Neutrophil (primary cell): ENCODE data around the gene AP3B1.

ENCODE experiments used
- H3K27ac ChIP-seq: fragments of 200-600 bp; sonication (generic); 2 replicates; pipeline ENCODE4 v1.5.1; 2016; ENCODE audit warnings: mild to moderate bottlenecking, moderate library complexity
- H3K27me3 ChIP-seq: fragments of 200-600 bp; sonication (generic); 2 replicates; pipeline ENCODE4 v1.6.0; 2016; ENCODE audit warnings: mild to moderate bottlenecking
- H3K36me3 ChIP-seq: fragments of 200-600 bp; sonication (generic); 2 replicates; pipeline ENCODE4 v1.5.1; 2017
- H3K4me1 ChIP-seq, 2 experiments: fragments of 200-600 bp in 1 of 2; sonication (generic) in 1 of 2; 1 replicate in 1 of 2; 2 replicates in 1 of 2; pipeline versions ENCODE4 v1.5.1 to v1.6.1; 2013 to 2016; ENCODE audit warnings: low read depth in 1 of 2, low read length in 1 of 2, mild to moderate bottlenecking in 1 of 2, moderate library complexity in 1 of 2; ENCODE audit not compliant: control insufficient read depth in 1 of 2, insufficient read depth in 1 of 2
- H3K4me3 ChIP-seq, 2 experiments: fragments of 200-600 bp in 1 of 2; sonication (generic) in 1 of 2; 1 replicate in 1 of 2; 2 replicates in 1 of 2; pipeline ENCODE4 v1.5.1; 2013 to 2016; ENCODE audit warnings: low read depth in 1 of 2, low read length in 1 of 2, mild to moderate bottlenecking in 1 of 2, moderate library complexity in 1 of 2
- H3K9me3 ChIP-seq: fragments of 200-600 bp; sonication (generic); 2 replicates; pipeline ENCODE4 v1.5.1; 2016
- TF ChIP-seq, protein P1 (sequence below): fragments of 200-600 bp; sonication (generic); IDR thresholded peaks from 2 replicates; pipeline ENCODE4 v1.5.1; 2016; ENCODE audit warnings: antibody characterized with exemption

The AP3B1 gene

DNA sequence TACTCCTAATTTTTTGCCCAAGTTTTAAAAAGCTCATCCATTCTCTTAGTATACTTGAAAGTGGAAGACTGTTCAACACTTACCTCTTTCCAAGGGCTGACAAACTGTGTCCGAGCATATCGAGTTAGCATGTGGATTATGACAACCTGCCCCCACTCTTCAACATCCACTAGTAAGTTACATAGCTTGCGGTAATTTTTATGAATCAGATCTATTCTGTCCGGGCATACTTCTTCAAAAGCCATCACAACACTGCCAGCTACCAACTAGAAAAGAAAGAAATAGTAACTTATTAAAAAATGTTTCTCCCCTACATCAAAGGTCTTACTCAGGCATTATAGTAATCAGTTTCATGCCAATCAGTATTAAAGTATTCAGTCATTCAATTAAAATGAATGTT lies 78.5 kb downstream of the AP3B1 start:
- Histone ChIP-seq H3K27ac (no peak overlapping the region), H3K36me3 (peaks cover 25% of the 10 kb centered on the region), H3K4me1 (no peaks in the 10 kb centered on the region), H3K27me3 (no peaks in the 10 kb centered on the region), H3K4me3 (no peak overlapping the region), H3K9me3 (no peaks in the 10 kb centered on the region)
- TF ChIP-seq, protein P1, sequence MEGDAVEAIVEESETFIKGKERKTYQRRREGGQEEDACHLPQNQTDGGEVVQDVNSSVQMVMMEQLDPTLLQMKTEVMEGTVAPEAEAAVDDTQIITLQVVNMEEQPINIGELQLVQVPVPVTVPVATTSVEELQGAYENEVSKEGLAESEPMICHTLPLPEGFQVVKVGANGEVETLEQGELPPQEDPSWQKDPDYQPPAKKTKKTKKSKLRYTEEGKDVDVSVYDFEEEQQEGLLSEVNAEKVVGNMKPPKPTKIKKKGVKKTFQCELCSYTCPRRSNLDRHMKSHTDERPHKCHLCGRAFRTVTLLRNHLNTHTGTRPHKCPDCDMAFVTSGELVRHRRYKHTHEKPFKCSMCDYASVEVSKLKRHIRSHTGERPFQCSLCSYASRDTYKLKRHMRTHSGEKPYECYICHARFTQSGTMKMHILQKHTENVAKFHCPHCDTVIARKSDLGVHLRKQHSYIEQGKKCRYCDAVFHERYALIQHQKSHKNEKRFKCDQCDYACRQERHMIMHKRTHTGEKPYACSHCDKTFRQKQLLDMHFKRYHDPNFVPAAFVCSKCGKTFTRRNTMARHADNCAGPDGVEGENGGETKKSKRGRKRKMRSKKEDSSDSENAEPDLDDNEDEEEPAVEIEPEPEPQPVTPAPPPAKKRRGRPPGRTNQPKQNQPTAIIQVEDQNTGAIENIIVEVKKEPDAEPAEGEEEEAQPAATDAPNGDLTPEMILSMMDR = no peak

- no peak overlapping the region for H3K27ac ChIP-seq
- peaks cover 25% of the 10 kb centered on the region for H3K36me3 ChIP-seq
- TF ChIP-seq, protein P1 = no peak
- H3K9me3 ChIP-seq = no peaks in the 10 kb centered on the region
- H3K4me1 ChIP-seq = no peaks in the 10 kb centered on the region
- no peaks in the 10 kb centered on the region for H3K27me3 ChIP-seq
- H3K4me3 ChIP-seq = no peak overlapping the region
Measured at GRCh38 chr5:78215565-78215964, 78.9 kb downstream of the AP3B1 start.

- no peak overlapping the region for H3K4me3 ChIP-seq
Measured at GRCh38 chr5:78213799-78214198, 80.7 kb downstream of the AP3B1 start.

GRCh38 chr5:78211052-78211451 lies 83.4 kb downstream of the AP3B1 start:
- Histone ChIP-seq H3K4me3 (no peak overlapping the region), H3K27me3 (no peaks in the 10 kb centered on the region), H3K9me3 (no peaks in the 10 kb centered on the region), H3K36me3 (peaks cover 33% of the 10 kb centered on the region), H3K27ac (no peak overlapping the region), H3K4me1 (no peaks in the 10 kb centered on the region)
- TF ChIP-seq, protein P1 = no peak

More at GRCh38 chr5:78213799-78214198, 80.7 kb downstream of the AP3B1 start:
- no peaks in the 10 kb centered on the region for H3K4me1 ChIP-seq
- no peaks in the 10 kb centered on the region for H3K9me3 ChIP-seq
- no peak overlapping the region for H3K27ac ChIP-seq
- no peaks in the 10 kb centered on the region for H3K27me3 ChIP-seq
- peaks cover 25% of the 10 kb centered on the region for H3K36me3 ChIP-seq
- TF ChIP-seq, protein P1 = no peak

GRCh38 chr5:78204241-78204640 lies 90.3 kb downstream of the AP3B1 start:
- H3K4me3 ChIP-seq = no peak overlapping the region
- peaks cover 12% of the 10 kb centered on the region for H3K36me3 ChIP-seq
- TF ChIP-seq, protein P1 = no peak
- no peak overlapping the region for H3K27ac ChIP-seq
- H3K9me3 ChIP-seq = no peaks in the 10 kb centered on the region
- no peaks in the 10 kb centered on the region for H3K27me3 ChIP-seq
- no peaks in the 10 kb centered on the region for H3K4me1 ChIP-seq

DNA sequence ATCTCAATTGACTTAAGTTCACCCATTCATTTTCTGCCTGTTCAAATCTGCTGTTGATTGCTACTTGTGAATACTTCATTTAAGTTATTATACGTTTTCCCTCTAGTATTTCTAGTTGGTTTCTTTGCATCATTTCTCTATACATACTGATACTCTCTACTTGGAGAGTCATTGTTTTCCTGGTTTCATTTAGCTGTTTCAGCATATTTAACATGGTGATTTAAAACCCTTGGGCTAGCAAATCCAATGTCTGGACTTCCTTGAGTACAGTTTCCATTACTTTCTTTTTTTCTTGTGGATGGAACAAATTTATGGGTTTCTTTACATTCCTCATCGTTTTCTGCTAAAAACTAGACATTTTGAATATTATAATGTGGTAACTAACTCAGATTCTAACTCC lies 90.7 kb downstream of the AP3B1 start:
- no peaks in the 10 kb centered on the region for H3K9me3 ChIP-seq
- H3K4me3 ChIP-seq = no peak overlapping the region
- no peaks in the 10 kb centered on the region for H3K4me1 ChIP-seq
- TF ChIP-seq, protein P1 = no peak
- H3K27ac ChIP-seq = no peak overlapping the region
- H3K36me3 ChIP-seq = peaks cover 13% of the 10 kb centered on the region
- H3K27me3 ChIP-seq = no peaks in the 10 kb centered on the region
